ENCODE results near the gene F8.
"Not testable (repeated sequence)": the region's sequence is repeated elsewhere in the genome, so short reads cannot be mapped to it uniquely, and the experiment has no call there.

Gene F8

DNA sequence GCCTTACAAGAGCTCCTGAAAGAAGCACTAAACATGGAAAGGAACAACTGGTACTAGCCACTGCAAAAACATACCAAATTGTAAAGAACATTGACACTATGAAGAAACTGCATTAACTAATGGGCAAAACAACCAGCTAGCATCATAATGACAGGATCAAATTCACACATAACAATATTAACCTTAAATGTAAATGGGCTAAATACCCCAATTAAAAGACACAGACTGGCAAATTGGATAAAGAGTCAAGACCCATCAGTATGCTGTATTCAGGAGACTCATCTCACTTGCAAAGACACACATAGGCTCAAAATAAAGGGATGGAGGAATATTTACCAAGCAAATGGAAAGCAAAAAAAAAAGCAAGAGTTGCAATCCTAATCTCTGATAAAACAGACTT, 154.0 kb downstream of the F8 start:
- not testable (repeated sequence) for DNase-seq

DNA sequence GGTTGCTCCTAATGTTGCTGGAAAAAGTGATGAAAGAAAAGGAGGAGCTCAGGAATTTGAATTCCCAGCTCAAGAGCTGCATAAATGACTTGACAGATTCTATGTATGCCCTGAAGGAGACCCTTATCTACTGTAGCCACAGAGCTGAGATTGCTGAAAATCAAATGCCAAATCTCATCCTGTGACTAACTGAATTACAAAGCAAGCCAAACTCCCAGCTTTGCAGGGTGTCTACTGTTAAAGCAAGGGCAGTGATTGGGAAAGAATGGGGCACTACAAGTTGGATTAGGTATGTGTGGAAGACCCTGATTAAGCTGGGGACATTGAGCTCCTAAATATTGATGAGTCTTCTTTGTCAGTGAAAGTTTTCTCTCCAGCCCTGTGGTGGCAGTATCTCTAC, 167.3 kb downstream of the F8 start:
- DNase-seq = no peak

DNA sequence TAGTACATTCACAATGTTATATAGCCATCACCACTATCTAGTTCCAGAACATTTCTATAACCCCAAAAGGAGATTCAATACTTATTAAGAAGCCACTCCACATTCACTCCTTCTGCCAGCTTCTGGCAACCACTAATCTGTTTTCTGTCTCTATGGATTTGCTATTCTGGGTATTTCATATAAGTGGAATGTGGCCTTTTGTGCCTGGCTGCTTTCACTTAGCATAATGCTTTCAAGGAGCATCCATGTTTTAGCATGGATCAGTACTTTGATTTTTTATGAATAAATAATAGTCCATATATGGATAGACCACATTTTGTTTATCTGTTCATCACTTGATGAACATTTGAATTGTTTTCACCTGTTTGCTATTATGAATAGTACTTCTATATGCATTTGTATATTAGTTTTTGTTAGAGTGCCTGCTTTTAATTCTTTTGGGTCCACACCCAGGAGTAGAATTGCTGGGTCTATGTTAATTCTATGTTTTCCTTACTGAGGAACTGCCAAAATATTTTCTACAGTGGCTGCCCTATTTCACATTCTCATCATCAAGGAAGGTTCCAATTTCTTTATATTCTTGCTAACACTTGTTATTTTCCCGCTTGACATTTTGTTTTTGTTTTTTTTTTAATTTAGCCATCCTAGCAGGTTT, 171.4 kb downstream of the F8 start:
- no peak for DNase-seq

DNA sequence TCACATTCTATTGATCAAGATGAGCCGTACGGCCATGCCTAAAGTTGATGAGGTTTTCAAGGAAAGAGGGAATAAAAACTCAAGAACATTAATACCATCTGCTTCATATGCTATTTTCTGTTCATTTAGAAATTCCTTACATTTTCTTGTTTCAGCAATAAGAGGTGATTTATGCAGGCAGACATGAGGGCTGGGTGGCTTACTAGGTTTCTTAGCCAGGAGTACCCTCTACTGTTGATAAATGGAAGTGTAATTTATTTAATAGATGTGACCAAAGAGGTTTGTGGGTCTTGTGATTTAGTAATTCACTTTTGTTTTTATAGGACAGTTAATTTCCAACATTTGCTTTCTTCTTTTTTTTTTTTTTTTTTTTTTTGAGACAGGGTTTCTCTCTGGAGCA, 181.7 kb downstream of the F8 start:
- peak in 1 of 2 donors; percentile 43 for DNase-seq

DNA sequence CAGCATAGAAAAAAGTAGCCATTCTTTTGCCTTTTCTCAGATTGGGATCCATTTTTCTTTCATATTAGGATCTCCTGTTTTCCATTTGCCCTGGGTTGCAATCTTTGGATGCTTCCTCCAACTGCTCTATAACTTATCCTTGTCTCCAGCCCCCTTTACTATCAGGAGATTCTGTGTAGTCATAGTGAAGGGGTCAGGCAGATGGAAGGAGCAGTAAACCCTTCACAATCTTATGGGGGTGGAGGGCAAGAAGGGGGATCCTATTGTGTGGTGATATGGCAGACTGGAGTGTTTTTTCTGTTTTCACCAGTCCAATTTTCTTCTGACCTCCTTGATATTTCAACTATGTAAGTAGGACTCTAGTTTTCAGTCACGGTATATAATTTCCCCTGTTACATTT, 186.4 kb downstream of the F8 start:
- DNase-seq = no peak

DNA sequence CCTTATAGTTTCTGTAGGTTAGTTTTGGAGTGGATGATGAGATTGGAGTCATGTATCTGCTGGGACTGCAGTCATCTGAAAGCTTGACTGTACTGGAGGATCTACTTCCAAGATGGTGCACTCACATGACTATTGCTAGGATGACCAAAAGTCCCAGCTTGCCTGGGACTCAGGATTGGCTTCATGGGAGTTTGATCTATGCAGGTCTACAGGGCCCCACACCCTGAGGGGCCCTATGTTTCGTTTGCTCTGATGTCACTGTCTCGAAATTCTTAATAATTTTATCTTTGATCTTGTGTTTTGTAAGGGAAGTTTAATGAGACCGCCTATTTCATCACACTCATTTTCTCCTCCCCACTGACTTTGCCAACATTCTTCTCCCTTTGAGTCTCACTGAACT, 188.0 kb downstream of the F8 start, which contains the start of gene SMIM9:
Gene SMIM9 (minus strand): TSS at position 101 of the 400 bp plus-strand sequence. CDS start 3,806 bp downstream, outside the sequence.
- DNase-seq = no peak

DNA sequence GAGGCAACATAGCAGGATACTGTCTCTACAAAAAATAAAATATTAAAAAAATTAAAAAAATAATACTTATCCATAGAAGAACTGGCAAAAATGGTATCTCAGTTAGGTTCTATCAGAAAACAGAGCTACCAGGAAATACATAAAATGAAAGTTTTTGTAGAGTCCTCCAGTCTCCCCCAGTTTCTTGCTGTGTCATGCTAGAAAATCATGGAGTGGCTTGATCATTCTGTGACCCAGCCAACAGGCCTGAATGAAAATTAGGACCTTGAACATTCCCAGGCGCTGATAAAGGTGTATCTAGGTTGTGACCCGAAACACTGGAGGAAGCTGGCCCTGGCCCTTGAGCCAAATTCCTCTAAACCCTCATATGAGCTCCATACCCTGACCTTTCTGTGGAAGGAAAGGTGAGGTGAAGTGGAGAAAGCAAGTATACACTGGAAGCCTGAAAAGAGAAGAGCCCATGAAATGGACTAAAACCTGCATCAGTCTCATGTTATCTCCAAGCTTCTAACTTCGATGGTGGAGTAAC, 188.7 kb downstream of the F8 start:
- DNase-seq = no peak

DNA sequence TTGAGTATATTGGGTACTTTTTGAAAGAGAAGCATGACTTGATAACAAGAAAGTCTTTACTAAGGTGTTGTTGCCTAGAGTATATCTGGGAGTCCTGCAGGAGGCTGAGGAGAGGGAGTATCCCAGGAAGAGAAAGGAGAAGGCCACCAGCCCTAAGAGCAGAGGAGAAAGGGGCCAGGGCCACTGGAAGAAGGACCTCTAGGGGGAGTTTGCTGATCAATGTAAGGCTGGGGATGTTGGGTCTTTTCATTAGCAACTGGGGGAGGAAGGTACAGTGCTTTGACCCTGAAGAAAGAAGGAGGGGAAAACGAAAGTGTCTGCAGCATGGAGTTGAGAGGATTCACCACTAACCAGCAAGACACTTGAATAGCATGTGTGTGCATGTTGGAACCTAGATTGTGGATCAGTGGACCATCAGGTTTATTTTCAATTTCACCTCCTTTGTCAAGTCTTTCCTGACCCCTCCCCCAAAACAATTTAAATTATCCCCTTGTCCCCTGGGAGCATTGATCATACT, 192.5 kb downstream of the F8 start:
- no peak for DNase-seq

DNA sequence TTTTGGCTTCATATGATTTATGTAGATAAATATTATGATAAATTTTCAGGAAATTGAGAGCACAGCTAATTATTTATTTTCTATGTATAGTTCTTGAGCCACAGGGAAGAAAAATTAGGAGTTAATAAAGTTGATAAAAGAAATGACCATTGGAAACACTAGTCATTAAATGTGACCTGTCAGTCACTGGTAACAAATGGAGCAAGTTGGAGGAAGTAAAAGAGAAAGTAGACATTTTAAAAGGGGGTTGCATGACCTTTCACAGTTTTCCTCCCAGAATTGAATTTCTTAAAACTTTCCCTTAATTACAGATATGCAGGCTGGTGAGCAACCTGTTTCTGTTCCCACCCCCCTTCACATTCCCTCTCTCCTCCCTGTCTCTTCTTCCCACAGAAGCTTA, 193.4 kb downstream of the F8 start:
- no peak for DNase-seq

DNA sequence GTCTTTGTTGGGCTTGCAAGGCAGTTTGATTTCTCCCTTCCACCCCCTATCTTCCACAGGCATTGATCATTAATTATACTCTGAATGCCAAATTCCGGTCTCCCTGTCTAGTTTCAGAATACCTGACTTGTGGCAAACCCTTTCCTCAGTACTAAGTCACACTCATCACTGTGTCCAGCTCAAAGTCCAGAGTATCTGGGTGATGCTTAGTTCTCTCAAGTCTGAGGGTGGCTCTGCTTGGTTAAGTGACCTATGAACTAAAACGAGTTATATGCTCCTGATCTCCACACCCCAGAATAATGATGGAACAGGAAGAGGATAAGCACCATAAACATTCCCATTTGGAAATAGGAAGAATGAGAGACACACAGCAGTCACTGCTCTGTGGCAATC, 194.5 kb downstream of the F8 start:
- no peak for DNase-seq

DNA sequence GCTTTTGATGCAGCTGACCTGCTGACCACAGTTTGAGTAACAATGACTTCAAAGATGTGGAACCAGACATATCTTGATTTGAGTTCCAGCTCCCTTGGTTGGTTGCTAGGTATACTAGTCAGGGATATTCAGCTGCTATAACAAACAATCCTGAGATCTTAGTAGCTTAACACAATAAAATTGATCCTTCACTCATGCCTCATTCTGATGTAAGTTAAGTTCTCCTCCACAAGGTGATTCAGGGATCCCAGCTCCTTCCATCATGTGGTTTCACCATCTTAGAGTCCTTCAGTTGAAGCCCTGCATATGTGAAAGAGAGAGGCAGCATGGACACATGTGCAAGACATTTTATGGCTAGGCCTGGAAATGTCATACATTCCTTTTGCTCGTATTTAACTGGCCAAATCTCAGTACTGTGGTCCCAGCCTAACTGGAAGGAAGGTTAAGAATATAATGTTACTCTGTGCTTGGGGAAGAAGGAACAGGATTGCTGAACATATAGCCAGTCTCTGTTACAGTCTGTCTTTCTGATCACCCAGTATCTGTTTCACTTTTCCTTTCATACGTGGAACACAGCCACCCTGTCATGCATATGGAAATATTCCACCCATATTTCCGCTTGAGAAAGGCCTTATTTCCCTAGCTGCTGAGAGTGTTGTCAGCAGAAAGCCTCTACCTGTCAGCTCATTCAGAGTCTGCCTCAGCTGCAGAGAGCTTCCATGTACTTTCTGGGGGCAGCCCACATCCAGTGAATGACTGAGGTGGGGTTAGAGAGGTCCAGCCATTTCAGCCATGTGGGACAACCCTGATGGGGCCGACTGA, 195.1 kb downstream of the F8 start:
- DNase-seq = peak in 1 of 2 donors; percentile 22

DNA sequence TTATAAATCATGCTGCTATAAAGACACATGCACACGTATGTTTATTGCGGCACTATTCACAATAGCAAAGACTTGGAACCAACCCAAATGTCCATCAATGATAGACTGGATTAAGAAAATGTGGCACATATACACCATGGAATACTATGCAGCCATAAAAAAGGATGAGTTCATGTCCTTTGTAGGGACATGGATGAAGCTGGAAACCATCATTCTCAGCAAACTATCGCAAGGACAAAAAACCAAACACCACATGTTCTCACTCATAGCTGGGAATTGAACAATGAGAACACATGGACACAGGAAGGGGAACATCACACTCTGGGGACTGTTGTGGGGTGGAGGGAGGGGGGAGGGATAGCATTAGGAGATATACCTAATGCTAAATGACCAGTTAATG, 196.9 kb downstream of the F8 start:
- not testable (repeated sequence) for DNase-seq

DNA sequence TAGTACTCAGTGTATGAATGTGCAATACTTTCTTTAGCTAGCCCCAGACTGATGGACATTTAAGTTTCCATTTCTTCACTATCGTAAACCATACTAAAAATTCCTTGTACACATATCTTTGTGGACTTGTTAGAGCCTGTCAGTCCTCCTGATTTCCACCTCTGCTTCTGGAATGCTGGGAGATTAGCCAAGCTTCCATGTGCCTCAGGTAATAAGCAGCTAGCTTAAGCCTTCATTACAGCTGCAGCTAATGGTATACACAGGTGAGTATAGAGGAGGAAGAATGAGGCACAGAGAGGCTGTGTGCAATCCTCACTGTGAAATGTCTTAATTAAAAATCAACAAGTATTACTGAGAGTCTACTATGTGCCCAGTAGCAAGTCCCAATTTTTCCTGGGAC, 197.9 kb downstream of the F8 start:
- DNase-seq = no peak

DNA sequence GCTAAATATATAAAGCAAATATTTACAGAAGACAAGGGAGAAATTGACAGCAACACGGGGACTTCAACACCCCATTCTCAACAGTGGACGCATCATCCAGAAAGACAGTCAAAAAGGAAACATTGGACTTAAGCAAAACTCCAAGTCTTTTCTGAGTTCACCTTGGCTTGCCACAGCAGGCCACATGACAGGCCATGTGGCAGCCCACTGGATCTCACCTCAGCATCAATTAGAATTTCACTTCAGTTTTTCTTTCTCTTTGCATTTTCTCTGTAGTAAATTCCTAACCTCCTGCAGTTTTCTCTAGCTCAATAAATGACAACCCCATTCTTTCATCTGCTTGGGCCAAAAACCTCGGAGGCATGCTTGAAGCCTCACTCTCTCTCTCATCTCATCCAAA, 200.5 kb downstream of the F8 start:
- DNase-seq = no peak

DNA sequence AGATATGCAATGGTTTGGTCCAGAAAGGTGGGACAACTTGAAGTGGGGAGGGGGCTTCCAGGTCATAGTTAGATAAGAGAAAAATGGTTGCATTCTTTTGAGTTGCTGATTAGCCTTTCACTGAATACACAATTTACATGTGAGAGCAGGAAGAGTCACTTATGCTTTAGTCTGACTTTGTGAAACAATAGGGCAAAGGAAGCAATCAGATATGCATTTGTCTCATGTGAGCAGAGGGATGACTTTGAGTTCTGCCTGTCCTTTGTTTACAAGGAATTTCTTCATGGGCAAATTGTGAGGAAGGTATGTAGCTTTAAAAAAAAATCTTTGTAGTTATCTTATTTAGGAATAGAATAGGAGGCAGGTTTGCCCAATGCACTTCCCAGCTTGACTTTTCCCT, 201.0 kb downstream of the F8 start:
- no peak for DNase-seq

DNA sequence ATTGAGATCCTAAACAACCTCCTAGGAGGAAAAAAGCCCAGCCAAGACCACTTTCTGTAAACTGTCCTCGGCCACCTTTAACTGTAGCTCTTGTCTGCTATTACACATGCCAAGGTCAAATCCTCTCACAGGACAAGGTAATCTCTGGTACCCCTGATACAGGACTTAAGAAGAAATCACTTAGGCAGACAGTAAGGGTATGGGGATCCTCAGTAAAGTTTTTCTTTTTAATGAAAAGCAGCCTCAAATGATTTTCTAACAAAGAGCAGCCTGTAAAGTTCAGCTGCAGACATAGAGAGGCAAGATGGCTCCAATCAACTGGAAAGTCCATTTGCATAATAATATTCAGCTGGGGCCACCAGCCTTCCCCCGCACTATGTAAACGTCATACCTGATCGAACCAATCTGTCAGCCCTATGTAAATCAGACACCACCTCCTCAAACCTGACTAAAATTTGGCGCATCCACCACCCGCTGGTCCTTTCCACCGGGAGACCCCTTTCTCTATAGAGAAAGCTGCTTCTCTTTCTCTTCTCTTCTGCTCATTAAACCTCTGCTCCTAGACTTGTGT, 202.7 kb downstream of the F8 start:
- DNase-seq = no peak

DNA sequence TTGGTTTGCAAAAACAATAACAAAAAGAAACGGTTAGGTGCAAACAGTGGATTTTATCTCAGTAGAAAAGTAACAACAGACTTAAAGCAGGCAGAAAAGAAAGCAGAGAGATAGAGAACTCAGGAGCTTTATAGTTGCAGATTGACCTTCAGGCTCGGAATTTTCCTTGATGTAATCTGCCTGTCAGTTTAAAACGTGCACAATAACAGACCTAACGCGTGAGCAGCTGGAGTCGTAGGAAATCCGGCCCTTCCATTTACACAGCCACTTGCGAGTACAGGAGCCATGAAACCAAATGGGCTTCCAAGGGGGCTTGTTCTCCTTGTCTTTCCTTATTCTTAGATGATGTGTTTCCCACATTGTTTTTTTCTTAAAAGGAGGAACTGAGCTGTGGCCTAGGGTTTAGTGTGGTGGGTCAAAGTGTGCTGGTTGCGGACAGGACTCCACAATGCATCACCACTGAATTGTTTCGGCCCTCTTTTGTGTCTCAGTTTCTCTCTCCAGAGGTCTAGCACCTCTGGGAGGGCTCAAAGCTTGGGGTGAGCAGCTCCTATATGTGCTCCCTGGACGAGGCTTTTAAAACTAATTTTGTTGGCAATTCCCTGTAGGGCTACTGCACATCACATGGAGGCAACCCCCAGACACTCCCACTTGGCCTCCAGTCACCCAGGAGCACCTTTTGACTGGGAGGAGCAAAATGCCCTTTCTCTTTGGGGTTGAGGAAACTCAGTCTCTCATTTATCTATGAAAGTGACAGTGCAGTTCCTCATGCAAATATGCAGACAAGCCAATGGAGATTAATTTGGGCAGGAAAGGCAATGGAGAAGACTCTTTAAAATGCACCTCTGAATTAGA, 203.4 kb downstream of the F8 start:
- DNase-seq = no peak

DNA sequence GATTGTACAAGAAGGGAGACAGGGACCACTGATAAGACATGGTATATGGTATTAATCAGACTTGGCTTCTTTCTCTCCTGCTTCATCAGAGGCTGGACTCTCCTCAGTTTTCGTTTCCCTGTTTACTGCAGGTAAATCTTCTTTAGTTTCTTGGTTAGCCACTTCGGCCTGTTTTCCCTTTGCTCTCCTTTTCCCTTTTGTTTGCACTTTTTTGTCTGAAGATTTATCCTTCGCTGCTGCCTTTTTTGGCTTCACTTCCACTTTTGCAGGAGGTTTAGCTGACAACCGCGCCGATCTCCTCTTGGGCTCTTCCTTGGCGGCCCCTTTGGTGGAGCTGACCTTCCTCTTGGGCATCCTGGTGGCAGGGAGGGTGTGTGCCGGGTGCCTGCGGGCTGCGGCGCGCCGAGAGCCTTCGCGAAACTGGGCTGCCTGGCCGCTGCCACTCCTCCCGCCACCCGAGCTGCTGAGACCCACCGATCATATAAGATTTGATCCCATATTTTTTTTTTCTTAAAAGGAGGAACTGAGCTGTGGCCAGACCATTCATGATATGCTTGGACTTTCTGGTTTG, 205.4 kb downstream of the F8 start:
- not testable (repeated sequence) for DNase-seq

DNA sequence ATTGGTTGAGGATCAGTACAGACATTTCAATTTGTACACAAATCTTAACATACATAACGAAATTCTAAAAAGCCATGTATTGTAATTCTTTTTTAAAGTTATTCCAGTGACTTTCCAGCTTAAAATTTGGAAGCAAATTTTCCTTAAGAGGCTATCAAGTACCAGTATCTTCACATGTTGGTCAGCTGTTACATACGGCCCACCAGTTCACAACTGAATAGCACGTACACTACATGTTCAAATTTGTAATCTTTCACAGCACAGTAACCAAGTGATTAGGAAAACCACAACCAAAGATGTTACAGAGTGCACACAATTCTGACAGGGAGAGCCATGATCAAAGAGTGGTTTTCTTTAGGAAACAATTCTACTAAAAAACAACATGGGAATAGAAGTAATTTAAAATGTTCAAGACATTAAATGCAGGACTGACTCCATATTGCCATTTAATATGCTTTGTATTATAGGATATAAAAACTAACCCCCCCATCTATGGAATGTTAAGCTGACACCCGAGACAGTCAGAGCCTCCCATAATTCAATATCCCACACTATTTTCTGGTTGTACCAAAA, 206.1 kb downstream of the F8 start:
- DNase-seq = not testable (repeated sequence)

DNA sequence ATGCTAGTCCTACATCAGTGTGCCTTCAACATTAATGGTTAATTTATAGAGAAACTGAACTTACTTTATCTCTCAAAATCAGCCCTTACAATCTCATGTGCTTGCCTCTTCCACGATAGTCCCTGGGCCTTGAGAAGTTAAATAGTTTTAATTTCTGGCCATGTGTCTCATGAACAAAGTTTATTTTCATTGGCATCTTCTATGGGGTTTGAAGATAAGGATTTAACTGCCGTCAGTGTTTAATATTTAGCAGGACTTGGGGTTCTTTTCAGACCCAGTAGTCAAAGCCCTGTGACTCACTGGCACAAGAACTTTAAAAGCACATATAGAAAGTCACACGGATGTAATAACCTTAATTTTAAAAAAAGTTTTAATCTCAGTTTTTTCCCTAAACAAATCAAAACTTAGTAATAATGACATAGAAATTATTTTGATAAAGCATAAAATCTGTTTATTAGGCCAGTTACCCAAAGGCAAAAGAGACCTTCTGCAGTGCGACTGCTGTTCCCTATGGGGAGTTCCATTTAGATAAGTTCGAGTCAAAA, 207.2 kb downstream of the F8 start:
- DNase-seq = no peak

DNA sequence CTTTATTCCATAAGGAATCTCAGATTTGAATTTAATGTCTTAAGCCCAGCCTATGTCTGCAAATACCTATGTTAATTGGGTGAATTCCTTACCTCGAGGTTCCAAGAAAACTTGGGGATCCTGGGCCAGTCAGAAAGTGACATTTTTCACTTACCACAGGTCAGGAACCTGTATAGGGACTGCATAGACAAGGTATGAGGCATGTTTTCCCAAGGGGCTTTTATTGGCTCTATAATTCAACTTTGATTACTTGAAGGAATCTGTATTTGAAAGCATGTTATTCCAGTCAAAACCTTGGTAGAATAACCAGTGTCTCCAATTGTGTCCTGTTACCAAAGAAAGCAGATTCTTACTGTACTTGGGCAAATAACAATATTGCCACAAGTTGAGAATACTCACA, 208.7 kb downstream of the F8 start:
- DNase-seq = no peak
